ENCODE results near the gene ARID2.

The ARID2 gene

DNA sequence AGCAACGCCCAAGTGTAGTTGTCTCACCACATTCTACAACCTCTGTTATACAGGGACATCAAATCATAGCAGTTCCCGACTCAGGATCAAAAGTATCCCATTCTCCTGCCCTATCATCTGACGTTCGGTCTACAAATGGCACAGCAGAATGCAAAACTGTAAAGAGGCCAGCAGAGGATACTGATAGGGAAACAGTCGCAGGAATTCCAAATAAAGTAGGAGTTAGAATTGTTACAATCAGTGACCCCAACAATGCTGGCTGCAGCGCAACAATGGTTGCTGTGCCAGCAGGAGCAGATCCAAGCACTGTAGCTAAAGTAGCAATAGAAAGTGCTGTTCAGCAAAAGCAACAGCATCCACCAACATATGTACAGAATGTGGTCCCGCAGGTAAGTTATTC, 123.0 kb downstream of the ARID2 start:
- Histone ChIP-seq H3K27me3 (ENCODE audit: insufficient read depth, low read length) (no peaks in the 10 kb centered on the region), H3K79me2 (ENCODE audit: control insufficient read depth, insufficient read depth, low read length, unreplicated experiment) (no peaks in the 10 kb centered on the region), H3K4me3 (ENCODE audit: low read depth, low read length) (no peak overlapping the region), H3K4me1 (ENCODE audit: control insufficient read depth, insufficient read depth, low read length, unreplicated experiment) (no peaks in the 10 kb centered on the region), H3K36me3 (ENCODE audit: insufficient read depth, low read length) (peaks cover 16% of the 10 kb centered on the region; the same call in 1 of the 2 replicates), H2AFZ (ENCODE audit: low read length, unreplicated experiment) (no peak overlapping the region), H3K27ac (ENCODE audit: low read depth, low read length) (no peak overlapping the region)

- H3K36me3 ChIP-seq (ENCODE audit: insufficient read depth, low read length) = peaks cover 16% of the 10 kb centered on the region; the same call in 1 of the 2 replicates
- H3K79me2 ChIP-seq (ENCODE audit: control insufficient read depth, insufficient read depth, low read length, unreplicated experiment) = no peaks in the 10 kb centered on the region
- no peaks in the 10 kb centered on the region for H3K4me1 ChIP-seq (ENCODE audit: control insufficient read depth, insufficient read depth, low read length, unreplicated experiment)
- no peak overlapping the region for H3K27ac ChIP-seq (ENCODE audit: low read depth, low read length)
- no peak overlapping the region for H2AFZ ChIP-seq (ENCODE audit: low read length, unreplicated experiment)
- H3K27me3 ChIP-seq (ENCODE audit: insufficient read depth, low read length) = no peaks in the 10 kb centered on the region
- no peak overlapping the region for H3K4me3 ChIP-seq (ENCODE audit: low read depth, low read length)
Observed at GRCh38 chr12:45853550-45853949, 124.0 kb downstream of the ARID2 start.

DNA sequence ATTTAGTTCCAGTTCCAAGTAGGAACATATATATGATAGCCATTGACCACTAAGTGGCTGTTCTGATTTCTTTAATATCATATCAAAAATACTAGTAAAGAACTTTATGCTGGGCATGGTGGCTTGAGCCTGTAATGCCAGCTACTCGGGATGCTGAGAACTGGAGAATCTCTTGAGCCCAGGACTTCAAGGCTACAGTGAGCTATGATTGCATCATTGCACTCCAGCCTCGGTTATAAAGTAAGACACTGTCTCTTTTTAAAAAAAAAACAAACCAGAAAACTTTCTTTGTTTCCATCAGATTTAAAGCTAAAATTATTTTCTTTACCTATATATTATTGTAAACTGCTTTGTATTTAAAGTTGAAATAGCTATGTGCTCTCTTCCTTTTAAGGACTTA, 133.8 kb downstream of the ARID2 start:
- Histone ChIP-seq H3K36me3 (ENCODE audit: insufficient read depth, low read length) (no peaks in the 10 kb centered on the region; the same call in 1 of the 2 replicates), H2AFZ (ENCODE audit: low read length, unreplicated experiment) (no peak overlapping the region), H3K4me1 (ENCODE audit: control insufficient read depth, insufficient read depth, low read length, unreplicated experiment) (no peaks in the 10 kb centered on the region), H3K4me3 (ENCODE audit: low read depth, low read length) (no peak overlapping the region), H3K27ac (ENCODE audit: low read depth, low read length) (no peak overlapping the region), H3K79me2 (ENCODE audit: control insufficient read depth, insufficient read depth, low read length, unreplicated experiment) (no peaks in the 10 kb centered on the region), H3K27me3 (ENCODE audit: insufficient read depth, low read length) (no peaks in the 10 kb centered on the region)

DNA sequence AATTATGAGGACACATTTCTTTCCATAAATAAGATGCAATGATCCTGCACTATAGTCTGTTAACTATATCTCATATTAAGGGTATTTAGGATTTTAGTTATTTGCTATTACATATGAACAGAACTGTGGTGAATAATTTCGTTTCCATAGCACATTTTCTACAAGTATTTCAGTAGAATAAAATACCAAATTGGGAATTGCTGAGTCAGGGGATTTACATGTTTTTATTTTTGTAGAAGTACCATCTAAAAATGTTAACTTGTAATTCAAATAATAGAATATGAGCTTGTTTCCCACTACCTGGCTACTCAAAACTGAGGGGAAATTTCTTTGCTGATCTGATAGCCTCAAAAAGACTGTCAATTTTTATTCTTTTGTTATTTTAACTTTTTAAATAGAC, 136.8 kb downstream of the ARID2 start:
- no peaks in the 10 kb centered on the region for H3K27me3 ChIP-seq (ENCODE audit: insufficient read depth, low read length)
- H3K4me1 ChIP-seq (ENCODE audit: control insufficient read depth, insufficient read depth, low read length, unreplicated experiment) = no peaks in the 10 kb centered on the region
- no peak overlapping the region for H2AFZ ChIP-seq (ENCODE audit: low read length, unreplicated experiment)
- no peaks in the 10 kb centered on the region for H3K36me3 ChIP-seq (ENCODE audit: insufficient read depth, low read length)
- H3K79me2 ChIP-seq (ENCODE audit: control insufficient read depth, insufficient read depth, low read length, unreplicated experiment) = peaks cover 3% of the 10 kb centered on the region
- no peak overlapping the region for H3K27ac ChIP-seq (ENCODE audit: low read depth, low read length)
- no peak overlapping the region for H3K4me3 ChIP-seq (ENCODE audit: low read depth, low read length)

- Histone ChIP-seq H2AFZ (ENCODE audit: low read length, unreplicated experiment) (no peak overlapping the region), H3K27me3 (ENCODE audit: insufficient read depth, low read length) (no peaks in the 10 kb centered on the region), H3K4me1 (ENCODE audit: control insufficient read depth, insufficient read depth, low read length, unreplicated experiment) (no peaks in the 10 kb centered on the region), H3K27ac (ENCODE audit: low read depth, low read length) (no peak overlapping the region), H3K36me3 (ENCODE audit: insufficient read depth, low read length) (peaks cover 22% of the 10 kb centered on the region), H3K4me3 (ENCODE audit: low read depth, low read length) (no peak overlapping the region), H3K79me2 (ENCODE audit: control insufficient read depth, insufficient read depth, low read length, unreplicated experiment) (peaks cover 3% of the 10 kb centered on the region)
Observed at GRCh38 chr12:45872446-45872845, 142.9 kb downstream of the ARID2 start.

- Histone ChIP-seq H3K27me3 (ENCODE audit: insufficient read depth, low read length) (no peaks in the 10 kb centered on the region), H3K4me3 (ENCODE audit: low read depth, low read length) (no peak overlapping the region), H3K36me3 (ENCODE audit: insufficient read depth, low read length) (peaks cover 22% of the 10 kb centered on the region), H3K79me2 (ENCODE audit: control insufficient read depth, insufficient read depth, low read length, unreplicated experiment) (no peaks in the 10 kb centered on the region), H3K4me1 (ENCODE audit: control insufficient read depth, insufficient read depth, low read length, unreplicated experiment) (no peaks in the 10 kb centered on the region), H3K27ac (ENCODE audit: low read depth, low read length) (no peak overlapping the region), H2AFZ (ENCODE audit: low read length, unreplicated experiment) (no peak overlapping the region)
Observed at GRCh38 chr12:45877069-45877468, 147.6 kb downstream of the ARID2 start.

DNA sequence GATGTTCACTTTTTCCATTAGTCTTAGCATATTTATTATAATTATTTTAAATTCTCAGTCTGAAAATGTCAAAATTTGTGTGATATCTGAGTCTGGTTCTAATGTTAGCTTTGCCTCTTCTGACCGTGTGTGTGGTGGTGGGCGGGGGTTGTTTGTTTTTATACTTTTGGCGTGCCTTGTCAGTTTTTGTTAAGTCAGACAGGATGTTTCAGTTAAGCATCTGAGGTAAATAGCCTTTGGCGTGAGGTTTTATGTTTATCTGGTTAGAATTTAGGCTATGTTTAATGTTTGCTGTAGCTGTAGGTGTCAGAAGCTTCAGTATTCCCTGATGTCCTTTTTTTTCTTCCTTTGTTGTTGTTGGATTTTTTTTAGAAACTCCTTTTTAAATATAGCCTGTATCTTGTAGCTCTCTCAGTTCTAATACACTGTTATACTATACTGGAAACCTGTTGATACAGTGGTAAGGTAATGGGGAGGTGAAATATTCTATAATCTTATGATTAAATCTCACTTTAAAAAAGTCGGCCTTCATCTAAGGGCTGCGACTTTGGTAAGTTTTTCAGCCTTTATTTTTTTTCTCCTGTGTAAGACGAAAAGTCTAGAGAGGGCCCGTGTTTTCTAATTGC, 149.2 kb downstream of the ARID2 start:
- H3K27ac ChIP-seq (ENCODE audit: low read depth, low read length) = no peak overlapping the region

GRCh38 chr12:45879363-45879895, 149.9 kb downstream of the ARID2 start:
- Histone ChIP-seq H3K4me1 (ENCODE audit: control insufficient read depth, insufficient read depth, low read length, unreplicated experiment) (no peaks in the 10 kb centered on the region), H2AFZ (ENCODE audit: low read length, unreplicated experiment) (no peak overlapping the region), H3K27ac (ENCODE audit: low read depth, low read length) (no peak overlapping the region), H3K36me3 (ENCODE audit: insufficient read depth, low read length) (peaks cover 22% of the 10 kb centered on the region), H3K4me3 (ENCODE audit: low read depth, low read length) (no peak overlapping the region), H3K79me2 (ENCODE audit: control insufficient read depth, insufficient read depth, low read length, unreplicated experiment) (no peaks in the 10 kb centered on the region), H3K27me3 (ENCODE audit: insufficient read depth, low read length) (no peaks in the 10 kb centered on the region)

More for the DNA sequence above, 149.2 kb downstream of the ARID2 start:
- Histone ChIP-seq H3K79me2 (ENCODE audit: control insufficient read depth, insufficient read depth, low read length, unreplicated experiment) (no peaks in the 10 kb centered on the region), H3K4me3 (ENCODE audit: low read depth, low read length) (no peak overlapping the region), H3K36me3 (ENCODE audit: insufficient read depth, low read length) (peaks cover 24% of the 10 kb centered on the region), H3K27me3 (ENCODE audit: insufficient read depth, low read length) (no peaks in the 10 kb centered on the region), H3K4me1 (ENCODE audit: control insufficient read depth, insufficient read depth, low read length, unreplicated experiment) (no peaks in the 10 kb centered on the region), H2AFZ (ENCODE audit: low read length, unreplicated experiment) (no peak overlapping the region)

- H3K79me2 ChIP-seq (ENCODE audit: control insufficient read depth, insufficient read depth, low read length, unreplicated experiment) = no peaks in the 10 kb centered on the region
- H3K4me3 ChIP-seq (ENCODE audit: low read depth, low read length) = no peak overlapping the region
- H3K36me3 ChIP-seq (ENCODE audit: insufficient read depth, low read length) = peaks cover 20% of the 10 kb centered on the region
- H2AFZ ChIP-seq (ENCODE audit: low read length, unreplicated experiment) = no peak overlapping the region
- no peaks in the 10 kb centered on the region for H3K27me3 ChIP-seq (ENCODE audit: insufficient read depth, low read length)
- no peak overlapping the region for H3K27ac ChIP-seq (ENCODE audit: low read depth, low read length)
- no peaks in the 10 kb centered on the region for H3K4me1 ChIP-seq (ENCODE audit: control insufficient read depth, insufficient read depth, low read length, unreplicated experiment)
Observed at GRCh38 chr12:45880533-45880932, 151.0 kb downstream of the ARID2 start.

- H3K79me2 ChIP-seq (ENCODE audit: control insufficient read depth, insufficient read depth, low read length, unreplicated experiment) = no peaks in the 10 kb centered on the region
- H3K27ac ChIP-seq (ENCODE audit: low read depth, low read length) = no peak overlapping the region
- H3K27me3 ChIP-seq (ENCODE audit: insufficient read depth, low read length) = no peaks in the 10 kb centered on the region
- H3K4me3 ChIP-seq (ENCODE audit: low read depth, low read length) = no peak overlapping the region
- peaks cover 18% of the 10 kb centered on the region for H3K36me3 ChIP-seq (ENCODE audit: insufficient read depth, low read length)
- H2AFZ ChIP-seq (ENCODE audit: low read length, unreplicated experiment) = no peak overlapping the region
- H3K4me1 ChIP-seq (ENCODE audit: control insufficient read depth, insufficient read depth, low read length, unreplicated experiment) = no peaks in the 10 kb centered on the region
Observed at GRCh38 chr12:45883187-45883586, 153.7 kb downstream of the ARID2 start.

DNA sequence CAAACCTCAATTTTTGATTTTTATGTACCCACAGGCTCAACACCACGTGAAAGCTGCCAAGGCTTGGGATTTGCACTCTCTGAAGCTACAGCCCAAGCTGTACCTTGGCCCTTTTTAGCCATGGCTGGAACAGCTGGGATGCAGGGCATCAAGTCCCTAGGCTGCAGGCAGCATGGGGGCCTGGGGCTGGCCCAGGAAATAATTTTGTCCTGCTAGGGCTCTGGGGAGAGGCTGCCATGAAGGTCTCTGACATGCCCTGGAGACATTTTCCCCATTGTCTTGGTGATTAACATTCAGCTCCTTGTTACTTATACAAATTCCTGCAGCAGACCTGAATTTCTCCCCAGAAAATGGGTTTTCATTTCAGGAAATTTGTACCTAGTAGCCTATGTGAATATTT, 157.2 kb downstream of the ARID2 start:
- H2AFZ ChIP-seq (ENCODE audit: low read length, unreplicated experiment) = no peak overlapping the region
- no peak overlapping the region for H3K27ac ChIP-seq (ENCODE audit: low read depth, low read length)
- H3K79me2 ChIP-seq (ENCODE audit: control insufficient read depth, insufficient read depth, low read length, unreplicated experiment) = no peaks in the 10 kb centered on the region
- H3K4me1 ChIP-seq (ENCODE audit: control insufficient read depth, insufficient read depth, low read length, unreplicated experiment) = no peaks in the 10 kb centered on the region
- H3K36me3 ChIP-seq (ENCODE audit: insufficient read depth, low read length) = peaks cover 18% of the 10 kb centered on the region
- H3K27me3 ChIP-seq (ENCODE audit: insufficient read depth, low read length) = no peaks in the 10 kb centered on the region
- no peak overlapping the region for H3K4me3 ChIP-seq (ENCODE audit: low read depth, low read length)
